NCI-H748 treated with DMSO at 0.1 percent for 48 hours (cell line): ENCODE measurements around the gene PRKACB.
A peak's percentile ranks its signal among the peaks of the same experiment; 100 is the strongest.
"Not testable (repeated sequence)": the region's sequence is repeated elsewhere in the genome, so short reads cannot be mapped to it uniquely, and the experiment has no call there.

Experiments
- DNase-seq: peaks from one replicate; lab custom pipeline; 2025; lab: John Stamatoyannopoulos, UW

PRKACB gene

GRCh38 chr1:84269306-84269705, 125.2 kb downstream of the PRKACB start:
- DNase-seq = no peak

DNA sequence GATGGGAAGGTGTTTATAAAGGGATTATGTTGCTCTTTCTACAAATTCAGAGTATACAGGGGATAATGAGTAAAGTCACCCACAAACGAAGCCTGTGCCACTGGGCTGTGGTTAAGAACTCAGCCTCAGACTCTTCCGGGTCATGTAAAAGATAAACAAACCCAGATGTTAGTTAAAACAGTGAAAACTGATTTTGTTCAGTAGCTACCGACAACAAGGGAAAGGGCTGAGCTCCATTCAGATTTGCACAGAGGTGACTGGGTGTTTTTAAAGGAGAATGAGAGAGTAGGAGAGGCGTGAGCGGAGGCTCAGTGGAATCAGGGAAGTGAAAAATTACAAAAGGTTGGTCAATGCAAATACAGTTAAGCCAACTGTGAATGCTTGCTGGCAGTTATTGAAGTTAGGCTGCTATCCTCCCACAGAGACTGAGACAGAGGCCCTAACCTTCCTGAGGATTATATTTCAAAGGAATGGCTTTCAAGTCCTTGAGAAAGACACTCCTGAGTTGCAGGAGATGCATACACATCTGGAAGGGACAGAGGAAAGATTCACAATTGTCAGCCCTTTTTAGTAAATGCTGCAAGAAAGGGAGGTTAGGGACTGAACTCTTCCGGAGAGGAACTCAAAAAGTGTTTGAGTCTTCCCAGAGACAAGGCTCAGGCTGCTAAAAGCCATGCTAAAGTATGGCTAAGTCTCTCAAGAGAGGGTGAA, 127.5 kb downstream of the PRKACB start:
- peak; percentile 14 for DNase-seq

DNA sequence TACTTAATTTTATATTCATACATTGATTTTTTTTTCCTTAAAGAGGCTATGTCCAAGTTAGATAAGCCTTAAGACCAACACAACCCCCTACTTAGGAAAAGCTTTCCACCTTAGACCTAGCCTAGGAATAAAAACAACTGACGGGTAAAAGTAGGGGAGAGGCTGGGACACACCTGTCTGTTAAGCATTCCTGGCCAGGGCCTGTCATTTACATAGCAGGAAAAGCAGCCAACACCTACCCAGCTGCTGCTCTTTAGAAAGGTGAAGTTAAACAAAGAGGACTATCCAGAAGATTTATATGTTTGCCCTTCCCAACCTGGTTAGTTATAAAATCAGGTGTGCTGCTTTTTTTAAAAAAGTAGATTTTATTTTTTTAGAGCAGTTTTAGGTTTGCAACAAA, 128.3 kb downstream of the PRKACB start:
- peak; percentile 63 for DNase-seq

DNA sequence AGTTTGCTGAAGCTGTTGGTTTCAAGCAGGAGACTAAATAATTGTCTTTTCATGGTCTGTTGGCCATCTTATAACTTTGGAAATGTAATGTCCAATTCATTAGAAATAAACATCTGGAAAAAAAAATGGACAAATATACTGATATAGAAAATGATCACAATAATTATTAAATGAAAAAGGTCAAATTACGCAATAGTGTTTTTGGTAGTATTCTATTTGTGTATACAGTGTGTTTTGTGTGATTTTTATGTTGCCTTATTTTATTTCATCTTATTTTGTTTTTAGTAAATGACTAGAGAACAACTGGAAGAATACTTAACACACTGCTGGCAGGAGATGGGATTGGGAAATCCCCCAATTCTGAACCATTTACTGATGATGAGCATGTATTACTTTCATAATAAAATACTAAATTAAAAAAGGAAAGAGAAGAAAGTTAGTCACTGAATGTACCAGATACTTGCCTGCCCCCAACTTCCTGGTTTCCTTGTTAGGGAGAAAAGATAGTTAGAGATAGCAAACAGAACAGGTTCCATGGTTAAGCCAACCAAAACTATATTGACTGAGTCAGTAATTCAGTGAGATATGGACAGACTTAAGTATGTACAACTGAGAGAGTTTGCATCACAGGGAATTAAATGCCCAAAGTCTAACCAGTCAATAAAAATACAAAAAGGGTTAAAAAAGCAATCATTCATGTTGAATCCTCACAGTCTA, 133.4 kb downstream of the PRKACB start:
- no peak for DNase-seq

- DNase-seq = no peak
Observed at GRCh38 chr1:84278905-84279304, 134.8 kb downstream of the PRKACB start.

DNA sequence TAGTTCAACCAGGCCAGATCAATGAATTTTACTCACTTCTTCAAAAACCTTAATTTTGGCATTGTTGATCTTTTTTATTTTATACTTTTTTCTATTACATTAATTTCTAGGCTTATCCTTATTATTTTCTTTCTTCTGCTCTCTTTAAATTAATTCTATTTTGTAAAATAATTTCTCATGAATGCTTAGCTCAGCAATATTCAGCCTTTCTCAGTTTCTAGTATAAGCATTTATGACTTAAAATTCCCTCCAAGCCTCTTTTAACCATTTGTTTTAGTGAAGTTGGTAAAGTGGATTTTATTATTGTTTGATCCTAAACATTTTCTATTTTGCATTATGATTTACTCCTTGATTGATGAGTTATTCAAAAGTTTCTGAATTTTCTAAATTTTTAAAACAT, 136.8 kb downstream of the PRKACB start:
- DNase-seq = no peak

- no peak for DNase-seq
Observed at GRCh38 chr1:84282780-84283333, 138.8 kb downstream of the PRKACB start.

DNA sequence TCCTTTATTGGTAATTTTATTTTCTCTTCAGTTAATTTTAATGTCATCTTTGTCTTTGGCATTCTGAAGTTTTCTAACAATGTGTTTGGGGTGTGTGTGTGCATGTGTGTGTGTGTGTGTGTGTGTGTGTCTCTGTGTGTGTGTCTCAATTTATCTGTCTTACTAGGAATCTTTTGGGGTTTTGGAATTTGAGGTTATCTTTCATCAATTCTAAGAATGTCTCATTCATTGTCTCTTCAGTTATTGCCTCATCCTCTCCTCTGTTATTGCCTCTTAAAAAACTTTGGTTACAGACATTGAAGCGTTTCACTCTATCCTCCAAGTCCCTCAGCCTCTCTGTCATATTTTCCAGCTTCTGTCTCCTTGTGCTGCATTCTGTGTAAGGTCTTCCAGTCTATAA, 139.3 kb downstream of the PRKACB start:
- DNase-seq = no peak

- DNase-seq = no peak
Observed at GRCh38 chr1:84286071-84286470, 142.0 kb downstream of the PRKACB start.

GRCh38 chr1:84287389-84287788, 143.3 kb downstream of the PRKACB start:
- not testable (repeated sequence) for DNase-seq
